ENCODE data around the gene PEAR1.

The PEAR1 gene

DNA sequence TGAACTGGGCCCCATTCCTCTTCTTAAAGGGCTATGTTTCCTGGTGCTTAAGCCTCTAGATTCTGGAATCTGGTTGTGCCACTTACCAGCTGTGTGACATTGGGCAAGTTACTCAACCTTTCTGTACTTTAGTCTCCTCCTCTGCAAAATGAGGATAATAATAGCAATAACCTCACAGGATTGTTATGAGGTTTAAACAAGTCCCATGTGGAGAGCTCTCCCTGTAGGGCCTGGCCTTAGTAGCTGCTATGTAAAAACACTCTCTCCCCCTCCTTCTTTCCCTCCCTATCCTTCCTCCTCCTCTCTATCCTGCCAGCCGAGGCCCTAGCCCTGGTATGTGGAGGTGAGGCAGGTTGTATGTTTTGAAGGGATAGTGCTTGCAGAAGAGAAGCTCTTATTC is 8.2 kb upstream of the PEAR1 start:
- H3K27ac Mint-ChIP-seq = no peak overlapping the region
- H3K4me1 Mint-ChIP-seq (ENCODE audit: low read depth) = peaks cover 3% of the 10 kb centered on the region
- H3K27me3 Mint-ChIP-seq (ENCODE audit: low read depth) = peaks cover 26% of the 10 kb centered on the region
- no peaks in the 10 kb centered on the region for H3K9me3 Mint-ChIP-seq
- H3K36me3 Mint-ChIP-seq (ENCODE audit: low read depth) = no peaks in the 10 kb centered on the region
- no peak overlapping the region for H3K4me3 Mint-ChIP-seq

DNA sequence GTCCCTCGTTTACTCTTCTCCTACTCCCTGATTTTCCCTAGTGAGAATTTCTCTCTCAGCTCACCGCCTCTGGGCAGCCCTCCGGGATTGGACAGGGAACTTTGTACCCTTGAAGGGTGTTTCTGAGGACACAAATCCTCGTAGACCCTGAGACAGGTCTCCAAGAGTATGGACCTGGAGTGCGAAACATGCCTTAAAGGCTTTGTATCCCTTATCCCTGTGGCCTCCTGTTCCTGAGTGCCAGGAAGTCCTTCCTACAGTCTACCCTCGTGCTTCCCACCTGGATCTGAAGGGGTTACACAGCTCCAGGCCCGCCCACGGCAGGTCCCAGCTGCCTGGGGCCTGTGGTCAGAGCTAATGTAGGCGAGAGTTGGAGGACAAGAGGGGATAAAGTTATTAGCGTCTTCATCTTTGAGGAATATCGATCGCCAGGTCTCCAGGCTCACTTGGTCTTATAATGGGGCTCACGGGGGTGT is 7.6 kb upstream of the PEAR1 start:
- no peaks in the 10 kb centered on the region for H3K36me3 Mint-ChIP-seq (ENCODE audit: low read depth)
- H3K27me3 Mint-ChIP-seq (ENCODE audit: low read depth) = peaks cover 31% of the 10 kb centered on the region
- H3K27ac Mint-ChIP-seq = no peak overlapping the region
- H3K9me3 Mint-ChIP-seq = no peaks in the 10 kb centered on the region
- H3K4me3 Mint-ChIP-seq = no peak overlapping the region
- H3K4me1 Mint-ChIP-seq (ENCODE audit: low read depth) = peaks cover 3% of the 10 kb centered on the region

GRCh38 chr1:156886583-156887281 is 6.8 kb upstream of the PEAR1 start:
- Mint-ChIP-seq H3K4me3 (no peak overlapping the region), H3K4me1 (ENCODE audit: low read depth) (peaks cover 4% of the 10 kb centered on the region), H3K27me3 (ENCODE audit: low read depth) (peaks cover 39% of the 10 kb centered on the region), H3K27ac (no peak overlapping the region), H3K9me3 (no peaks in the 10 kb centered on the region), H3K36me3 (ENCODE audit: low read depth) (no peaks in the 10 kb centered on the region)

DNA sequence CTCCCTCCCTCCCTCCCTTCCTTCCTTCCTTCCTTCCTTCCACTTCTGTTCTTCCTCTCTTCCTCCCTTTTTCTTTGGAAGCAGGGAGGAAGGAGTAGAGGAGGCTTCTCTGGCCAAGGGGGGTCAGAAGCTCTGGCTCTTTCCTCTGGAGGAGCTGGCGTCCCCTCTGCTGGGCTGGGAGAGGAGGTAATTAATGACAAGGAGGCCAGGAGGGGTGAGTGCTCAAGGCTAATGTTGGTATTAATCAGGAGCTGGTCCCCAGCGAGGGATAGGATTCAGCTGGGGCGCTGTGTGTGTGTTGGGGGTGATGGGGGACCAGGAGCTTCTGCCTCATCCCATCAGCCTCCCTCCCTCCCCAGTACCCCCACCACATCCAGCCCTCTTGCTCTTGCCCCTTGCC is 6.2 kb upstream of the PEAR1 start:
- H3K27ac Mint-ChIP-seq = no peak overlapping the region
- H3K4me3 Mint-ChIP-seq = no peak overlapping the region
- no peaks in the 10 kb centered on the region for H3K9me3 Mint-ChIP-seq
- peaks cover 45% of the 10 kb centered on the region for H3K27me3 Mint-ChIP-seq (ENCODE audit: low read depth)
- peaks cover 6% of the 10 kb centered on the region for H3K4me1 Mint-ChIP-seq (ENCODE audit: low read depth)
- no peaks in the 10 kb centered on the region for H3K36me3 Mint-ChIP-seq (ENCODE audit: low read depth)

GRCh38 chr1:156887734-156888133 is 5.8 kb upstream of the PEAR1 start:
- peaks cover 48% of the 10 kb centered on the region for H3K27me3 Mint-ChIP-seq (ENCODE audit: low read depth)
- H3K9me3 Mint-ChIP-seq = no peaks in the 10 kb centered on the region
- peaks cover 6% of the 10 kb centered on the region for H3K4me1 Mint-ChIP-seq (ENCODE audit: low read depth)
- H3K27ac Mint-ChIP-seq = no peak overlapping the region
- no peak overlapping the region for H3K4me3 Mint-ChIP-seq
- H3K36me3 Mint-ChIP-seq (ENCODE audit: low read depth) = no peaks in the 10 kb centered on the region

- Mint-ChIP-seq H3K4me1 (ENCODE audit: low read depth) (peaks cover 6% of the 10 kb centered on the region), H3K27ac (no peak overlapping the region), H3K27me3 (ENCODE audit: low read depth) (peaks cover 58% of the 10 kb centered on the region), H3K9me3 (no peaks in the 10 kb centered on the region), H3K4me3 (no peak overlapping the region), H3K36me3 (ENCODE audit: low read depth) (no peaks in the 10 kb centered on the region)
These were observed 3.5 kb upstream of the PEAR1 start for GRCh38 chr1:156889802-156890580.

- peaks cover 6% of the 10 kb centered on the region for H3K4me1 Mint-ChIP-seq (ENCODE audit: low read depth)
- H3K27me3 Mint-ChIP-seq (ENCODE audit: low read depth) = peaks cover 57% of the 10 kb centered on the region
- no peaks in the 10 kb centered on the region for H3K36me3 Mint-ChIP-seq (ENCODE audit: low read depth)
- H3K9me3 Mint-ChIP-seq = no peaks in the 10 kb centered on the region
- H3K4me3 Mint-ChIP-seq = peak overlapping the region; percentile 68
- no peak overlapping the region for H3K27ac Mint-ChIP-seq
These were observed 1.1 kb upstream of the PEAR1 start for GRCh38 chr1:156892190-156893047.

GRCh38 chr1:156894001-156894400 is 483 bp downstream of the PEAR1 start:
- Mint-ChIP-seq H3K4me3 (no peak overlapping the region), H3K4me1 (ENCODE audit: low read depth) (peaks cover 14% of the 10 kb centered on the region), H3K27ac (no peak overlapping the region), H3K36me3 (ENCODE audit: low read depth) (no peaks in the 10 kb centered on the region), H3K9me3 (no peaks in the 10 kb centered on the region), H3K27me3 (ENCODE audit: low read depth) (peaks cover 60% of the 10 kb centered on the region)

DNA sequence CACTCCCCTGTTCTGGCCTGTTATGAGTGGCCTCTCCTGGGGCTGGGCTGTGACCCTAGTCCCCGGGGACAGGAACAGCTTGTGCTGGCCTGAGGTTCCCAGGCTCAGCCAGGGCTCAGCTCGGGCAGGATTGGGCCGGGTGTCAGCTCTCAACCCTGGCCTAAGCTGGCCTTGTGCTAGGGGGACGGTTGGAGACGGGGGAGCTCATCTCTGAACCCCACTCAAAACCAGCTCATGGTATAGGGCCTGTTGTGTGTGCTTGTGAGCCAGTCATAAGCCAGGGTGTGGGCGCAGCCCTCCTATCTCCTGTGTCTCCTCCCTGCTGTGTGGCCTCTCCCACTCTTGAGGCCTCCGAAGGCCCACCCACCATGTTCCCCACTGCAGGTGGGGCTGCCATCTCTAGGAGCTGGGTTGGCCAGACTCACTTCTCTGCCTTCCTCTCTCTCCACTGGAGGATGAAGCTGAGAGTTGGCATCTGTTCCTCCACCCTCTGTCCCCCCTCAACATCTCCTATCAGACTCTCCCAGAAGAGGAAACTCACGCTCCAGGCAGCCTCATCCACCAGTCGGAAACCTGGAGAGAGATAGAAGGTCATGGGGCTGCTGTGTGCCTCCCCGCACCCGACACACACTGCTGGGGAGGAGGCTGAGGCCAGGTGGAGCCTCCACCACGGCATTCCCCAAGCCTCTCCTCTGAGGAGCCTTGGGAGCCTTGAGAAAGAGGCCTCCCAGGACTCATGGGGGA is 1.4 kb downstream of the PEAR1 start:
- Mint-ChIP-seq H3K27ac (no peak overlapping the region), H3K27me3 (ENCODE audit: low read depth) (peaks cover 58% of the 10 kb centered on the region), H3K9me3 (no peaks in the 10 kb centered on the region), H3K36me3 (ENCODE audit: low read depth) (no peaks in the 10 kb centered on the region), H3K4me1 (ENCODE audit: low read depth) (peaks cover 14% of the 10 kb centered on the region), H3K4me3 (no peak overlapping the region)

- Mint-ChIP-seq H3K9me3 (no peaks in the 10 kb centered on the region), H3K4me1 (ENCODE audit: low read depth) (peaks cover 11% of the 10 kb centered on the region), H3K27ac (no peak overlapping the region), H3K36me3 (ENCODE audit: low read depth) (no peaks in the 10 kb centered on the region), H3K4me3 (no peak overlapping the region), H3K27me3 (ENCODE audit: low read depth) (peaks cover 53% of the 10 kb centered on the region)
These were observed 1.9 kb downstream of the PEAR1 start for GRCh38 chr1:156895455-156895812.

DNA sequence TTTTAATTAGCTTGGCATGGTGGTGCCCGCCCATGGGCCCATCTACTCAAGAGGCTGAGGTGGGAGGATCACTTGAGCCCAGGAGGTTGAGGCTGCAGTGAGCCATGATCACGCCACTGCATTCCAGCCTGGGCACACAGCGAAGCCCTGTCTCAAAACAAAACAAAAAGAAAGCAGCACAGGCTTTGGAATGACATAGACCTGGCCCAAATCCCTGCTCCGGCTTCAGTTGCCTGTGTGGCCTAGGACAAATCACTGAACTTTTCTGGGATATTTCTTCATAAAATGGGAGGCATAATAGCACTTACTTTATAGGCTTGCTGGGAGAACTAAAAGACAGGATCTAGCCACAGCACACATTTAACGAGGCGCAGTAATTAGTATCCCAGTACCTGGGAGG is 2.4 kb downstream of the PEAR1 start:
- H3K27ac Mint-ChIP-seq = no peak overlapping the region
- H3K4me3 Mint-ChIP-seq = no peak overlapping the region
- H3K9me3 Mint-ChIP-seq = no peaks in the 10 kb centered on the region

GRCh38 chr1:156896490-156897033 is 3.0 kb downstream of the PEAR1 start:
- Mint-ChIP-seq H3K27me3 (ENCODE audit: low read depth) (peaks cover 43% of the 10 kb centered on the region), H3K4me3 (no peak overlapping the region), H3K4me1 (ENCODE audit: low read depth) (peaks cover 11% of the 10 kb centered on the region), H3K27ac (no peak overlapping the region), H3K9me3 (no peaks in the 10 kb centered on the region), H3K36me3 (ENCODE audit: low read depth) (no peaks in the 10 kb centered on the region)

More for the DNA sequence above, 2.4 kb downstream of the PEAR1 start:
- no peaks in the 10 kb centered on the region for H3K36me3 Mint-ChIP-seq (ENCODE audit: low read depth)
- H3K27me3 Mint-ChIP-seq (ENCODE audit: low read depth) = peaks cover 49% of the 10 kb centered on the region
- peaks cover 11% of the 10 kb centered on the region for H3K4me1 Mint-ChIP-seq (ENCODE audit: low read depth)

GRCh38 chr1:156897078-156897825 is 3.7 kb downstream of the PEAR1 start:
- Mint-ChIP-seq H3K9me3 (no peaks in the 10 kb centered on the region), H3K36me3 (ENCODE audit: low read depth) (no peaks in the 10 kb centered on the region), H3K4me1 (ENCODE audit: low read depth) (peaks cover 8% of the 10 kb centered on the region), H3K27me3 (ENCODE audit: low read depth) (peaks cover 36% of the 10 kb centered on the region), H3K27ac (no peak overlapping the region), H3K4me3 (no peak overlapping the region)
